ENCODE measurements around the gene TTBK2. TPM values are rescaled to one million over a fixed set of nuclear protein-coding genes. Genes with fewer than 3 reads are reported as not detected.
A peak's percentile ranks its signal among the peaks of the same experiment; 100 is the strongest.

The TTBK2 gene
- 2.6 and 3.2 TPM in 2 replicates for polyA plus RNA-seq (2013)

DNA sequence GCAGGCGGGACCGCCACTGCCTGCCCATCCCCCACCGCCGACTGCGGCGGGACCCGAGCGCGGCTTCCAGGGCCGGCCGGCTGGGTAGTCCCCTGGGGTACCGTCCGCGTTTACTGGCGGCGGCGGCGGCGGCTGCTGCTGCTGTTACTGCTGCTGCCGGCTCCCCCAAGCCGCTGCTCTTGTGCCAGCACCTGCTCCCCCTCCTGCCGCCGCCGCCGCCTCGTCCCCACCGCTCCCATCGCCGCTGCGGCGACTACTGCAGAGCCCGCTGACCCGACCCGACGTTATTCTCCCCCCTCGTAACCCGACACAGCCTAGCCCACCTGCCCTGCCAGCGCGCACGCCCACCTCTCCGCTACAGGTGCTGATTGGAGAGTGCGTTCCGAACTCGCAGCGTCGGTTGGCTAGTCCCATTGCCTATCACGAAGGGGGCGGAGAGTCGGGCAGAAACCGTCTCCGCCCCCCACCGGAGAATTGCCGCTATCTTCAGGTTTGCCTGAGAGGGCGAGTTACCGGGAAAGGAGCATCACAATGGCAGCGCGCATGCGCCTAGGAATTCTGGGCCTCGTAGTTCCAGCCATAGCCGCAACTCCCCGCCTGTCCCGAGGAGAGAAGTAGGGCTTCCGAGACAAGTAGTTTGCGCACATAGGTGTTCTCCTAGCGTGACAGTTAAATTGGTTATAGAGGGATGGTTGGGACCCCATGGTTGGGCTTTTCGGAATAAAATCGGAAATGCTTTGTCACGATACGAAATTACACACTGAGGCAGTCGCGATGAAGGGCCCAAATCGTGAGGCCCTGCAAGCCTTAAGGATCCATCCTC is at the start of gene TTBK2:
Gene TTBK2 (minus strand): TSS at position 260 of the 823 bp plus-strand sequence. CDS start 42,161 bp downstream, outside the sequence.
- Histone ChIP-seq H3K18ac (ENCODE audit: low read length) (peak within 1 kb of the TSS; percentile 74), H3K79me2 (ENCODE audit: control insufficient read depth, insufficient read depth, low read length, poor library complexity) (peaks cover 2% of the 10 kb centered on the region), H3K4me3 (ENCODE audit: low read depth, low read length) (peak within 1 kb of the TSS; percentile 88), H3K27ac (ENCODE audit: low read depth, low read length) (no peak within 1 kb of the TSS), H3K4me1 (ENCODE audit: control insufficient read depth in 1 of 2, insufficient read depth in 2 of 2, low read length in 2 of 2) (peaks cover 0 to 7% of the 10 kb centered on the region in 2 experiments), H4K8ac (ENCODE audit: low read depth, low read length) (peak within 1 kb of the TSS; percentile 70), H2AK5ac (ENCODE audit: low read length) (no peak within 1 kb of the TSS), H3K36me3 (ENCODE audit: control insufficient read depth in 1 of 2, insufficient read depth in 2 of 2, low read length in 2 of 2) (no peaks in the 10 kb centered on the region), H4K12ac (ENCODE audit: low read depth, low read length) (peak within 1 kb of the TSS; percentile 48), H3K9ac (ENCODE audit: low read length) (peak within 1 kb of the TSS; percentile 49), H3K27me3 (ENCODE audit: insufficient read depth, low read length) (no peaks in the 10 kb centered on the region), H3K14ac (ENCODE audit: low read length) (peak within 1 kb of the TSS; percentile 42), H2BK12ac (ENCODE audit: low read length) (no peak within 1 kb of the TSS), H3K23ac (ENCODE audit: low read length) (no peak within 1 kb of the TSS), H3K4me2 (ENCODE audit: low read length) (peak within 1 kb of the TSS; percentile 91), H2AFZ (ENCODE audit: insufficient read depth, low read length, poor library complexity) (peak within 1 kb of the TSS; percentile 81), H2BK5ac (ENCODE audit: low read depth, low read length, poor library complexity) (no peak within 1 kb of the TSS), H3K9me3 (ENCODE audit: insufficient read depth, low read depth, low read length) (no peaks in the 10 kb centered on the region), H3K4ac (ENCODE audit: low read depth, low read length) (no peak within 1 kb of the TSS), H3K79me1 (ENCODE audit: low read length) (peaks cover 3% of the 10 kb centered on the region), H4K91ac (ENCODE audit: low read depth, low read length) (peak within 1 kb of the TSS; percentile 25), H2BK120ac (ENCODE audit: insufficient read depth, low read length, poor library complexity) (no peak within 1 kb of the TSS)
- DNase-seq: peak; percentile 99 to 100
- no CpG with 5 or more reads among the region's 72 CpGs for WGBS (ENCODE audit: extremely low coverage, insufficient coverage, insufficient read length)

GRCh38 chr15:42964476-42964875 is 43.9 kb upstream of the TTBK2 start:
- H3K4me3 ChIP-seq (ENCODE audit: low read depth, low read length): no peak overlapping the region
- no peak overlapping the region for H3K18ac ChIP-seq (ENCODE audit: low read length)
- H3K9me3 ChIP-seq (ENCODE audit: insufficient read depth, low read depth, low read length): no peaks in the 10 kb centered on the region
- H3K4me2 ChIP-seq (ENCODE audit: low read length): no peak overlapping the region
- no peak overlapping the region for H4K12ac ChIP-seq (ENCODE audit: low read depth, low read length)
- no peak overlapping the region for H3K14ac ChIP-seq (ENCODE audit: low read length)
- H2AK5ac ChIP-seq (ENCODE audit: low read length): no peak overlapping the region
- H3K79me2 ChIP-seq (ENCODE audit: control insufficient read depth, insufficient read depth, low read length, poor library complexity): no peaks in the 10 kb centered on the region
- H3K9ac ChIP-seq (ENCODE audit: low read length): no peak overlapping the region
- H2BK12ac ChIP-seq (ENCODE audit: low read length): no peak overlapping the region
- H4K91ac ChIP-seq (ENCODE audit: low read depth, low read length): no peak overlapping the region
- H2BK120ac ChIP-seq (ENCODE audit: insufficient read depth, low read length, poor library complexity): no peak overlapping the region
- no peaks in the 10 kb centered on the region for H3K79me1 ChIP-seq (ENCODE audit: low read length)
- no peaks in the 10 kb centered on the region for H3K27me3 ChIP-seq (ENCODE audit: insufficient read depth, low read length)
- WGBS (ENCODE audit: extremely low coverage, insufficient coverage, insufficient read length): no CpG with 5 or more reads among the region's 5 CpGs
- no peak overlapping the region for H4K8ac ChIP-seq (ENCODE audit: low read depth, low read length)
- no peaks in the 10 kb centered on the region for H3K4me1 ChIP-seq (ENCODE audit: control insufficient read depth in 1 of 2, insufficient read depth in 2 of 2, low read length in 2 of 2)
- H3K4ac ChIP-seq (ENCODE audit: low read depth, low read length): no peak overlapping the region
- DNase-seq: no peak
- H3K36me3 ChIP-seq (ENCODE audit: control insufficient read depth in 1 of 2, insufficient read depth in 2 of 2, low read length in 2 of 2): peaks cover 22 to 31% of the 10 kb centered on the region in 2 experiments
- no peak overlapping the region for H2AFZ ChIP-seq (ENCODE audit: insufficient read depth, low read length, poor library complexity)
- H3K27ac ChIP-seq (ENCODE audit: low read depth, low read length): no peak overlapping the region
- no peak overlapping the region for H2BK5ac ChIP-seq (ENCODE audit: low read depth, low read length, poor library complexity)
- H3K23ac ChIP-seq (ENCODE audit: low read length): no peak overlapping the region

- Histone ChIP-seq H2AFZ (ENCODE audit: insufficient read depth, low read length, poor library complexity) (no peak overlapping the region), H3K14ac (ENCODE audit: low read length) (no peak overlapping the region), H4K91ac (ENCODE audit: low read depth, low read length) (no peak overlapping the region), H4K12ac (ENCODE audit: low read depth, low read length) (no peak overlapping the region), H2AK5ac (ENCODE audit: low read length) (no peak overlapping the region), H3K9me3 (ENCODE audit: insufficient read depth, low read depth, low read length) (no peaks in the 10 kb centered on the region), H3K27me3 (ENCODE audit: insufficient read depth, low read length) (no peaks in the 10 kb centered on the region), H3K4me3 (ENCODE audit: low read depth, low read length) (no peak overlapping the region), H3K9ac (ENCODE audit: low read length) (no peak overlapping the region), H3K18ac (ENCODE audit: low read length) (no peak overlapping the region), H3K4ac (ENCODE audit: low read depth, low read length) (no peak overlapping the region), H3K27ac (ENCODE audit: low read depth, low read length) (no peak overlapping the region), H4K8ac (ENCODE audit: low read depth, low read length) (no peak overlapping the region), H3K4me2 (ENCODE audit: low read length) (no peak overlapping the region), H2BK5ac (ENCODE audit: low read depth, low read length, poor library complexity) (no peak overlapping the region), H2BK120ac (ENCODE audit: insufficient read depth, low read length, poor library complexity) (no peak overlapping the region), H2BK12ac (ENCODE audit: low read length) (no peak overlapping the region), H3K79me2 (ENCODE audit: control insufficient read depth, insufficient read depth, low read length, poor library complexity) (no peaks in the 10 kb centered on the region), H3K36me3 (ENCODE audit: control insufficient read depth in 1 of 2, insufficient read depth in 2 of 2, low read length in 2 of 2) (peaks cover 23 to 31% of the 10 kb centered on the region in 2 experiments), H3K4me1 (ENCODE audit: control insufficient read depth in 1 of 2, insufficient read depth in 2 of 2, low read length in 2 of 2) (no peaks in the 10 kb centered on the region), H3K23ac (ENCODE audit: low read length) (no peak overlapping the region), H3K79me1 (ENCODE audit: low read length) (no peaks in the 10 kb centered on the region)
- DNase-seq: no peak
These were observed 34.9 kb upstream of the TTBK2 start for GRCh38 chr15:42955518-42955917.

DNA sequence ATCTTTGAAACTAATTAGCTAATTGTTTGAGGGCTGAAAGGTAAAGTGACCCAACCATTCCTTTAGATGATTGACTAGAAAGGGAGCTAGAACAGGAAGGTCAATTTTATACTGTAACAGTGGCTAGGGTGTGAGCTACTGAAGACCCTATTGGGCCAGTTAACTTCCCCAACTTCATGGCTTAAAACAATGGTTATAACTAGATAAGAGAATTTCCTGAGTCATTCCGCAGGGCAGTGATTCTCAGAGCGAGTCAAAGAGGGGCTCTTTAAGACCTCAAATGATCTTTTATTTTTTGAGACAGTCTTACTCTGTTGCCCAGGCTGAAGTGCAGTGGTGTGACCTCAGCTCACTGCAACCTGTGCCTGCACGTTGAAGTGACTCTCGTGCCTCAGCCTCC is 33.7 kb upstream of the TTBK2 start:
- Histone ChIP-seq H3K4ac (ENCODE audit: low read depth, low read length) (no peak overlapping the region), H3K27ac (ENCODE audit: low read depth, low read length) (no peak overlapping the region), H2AK5ac (ENCODE audit: low read length) (no peak overlapping the region), H3K27me3 (ENCODE audit: insufficient read depth, low read length) (no peaks in the 10 kb centered on the region), H3K79me1 (ENCODE audit: low read length) (no peaks in the 10 kb centered on the region), H3K4me2 (ENCODE audit: low read length) (no peak overlapping the region), H3K9me3 (ENCODE audit: insufficient read depth, low read depth, low read length) (no peaks in the 10 kb centered on the region), H3K36me3 (ENCODE audit: control insufficient read depth in 1 of 2, insufficient read depth in 2 of 2, low read length in 2 of 2) (peaks cover 30 to 31% of the 10 kb centered on the region in 2 experiments), H3K14ac (ENCODE audit: low read length) (no peak overlapping the region), H4K12ac (ENCODE audit: low read depth, low read length) (no peak overlapping the region), H2AFZ (ENCODE audit: insufficient read depth, low read length, poor library complexity) (no peak overlapping the region), H4K8ac (ENCODE audit: low read depth, low read length) (no peak overlapping the region), H3K79me2 (ENCODE audit: control insufficient read depth, insufficient read depth, low read length, poor library complexity) (no peaks in the 10 kb centered on the region), H3K18ac (ENCODE audit: low read length) (no peak overlapping the region), H2BK12ac (ENCODE audit: low read length) (no peak overlapping the region), H3K9ac (ENCODE audit: low read length) (no peak overlapping the region), H2BK120ac (ENCODE audit: insufficient read depth, low read length, poor library complexity) (no peak overlapping the region), H3K4me1 (ENCODE audit: control insufficient read depth in 1 of 2, insufficient read depth in 2 of 2, low read length in 2 of 2) (no peaks in the 10 kb centered on the region), H3K4me3 (ENCODE audit: low read depth, low read length) (no peak overlapping the region), H4K91ac (ENCODE audit: low read depth, low read length) (no peak overlapping the region), H3K23ac (ENCODE audit: low read length) (no peak overlapping the region), H2BK5ac (ENCODE audit: low read depth, low read length, poor library complexity) (no peak overlapping the region)
- no CpG with 5 or more reads among the region's 4 CpGs for WGBS (ENCODE audit: extremely low coverage, insufficient coverage, insufficient read length)
- no peak for DNase-seq
